Stimulated activated CD8-positive, alpha-beta memory T cell treated with anti-CD3 and anti-CD28 coated beads, Interleukin-15, amount 100 ng/mL, for 4 hours (primary cell): ENCODE measurements around the gene NCAM2.

Source experiments
- DNase-seq, 2 donors: peaks; one replicate each; pipeline ENCODE4 v3.0.0-alpha.2; 2020; ENCODE audit warnings: low read depth in 2 of 2

Gene NCAM2

GRCh38 chr21:21458124-21458631 is 460.0 kb downstream of the NCAM2 start:
- DNase-seq, result no peak

GRCh38 chr21:21460979-21461378 is 462.8 kb downstream of the NCAM2 start:
- no peak for DNase-seq

DNA sequence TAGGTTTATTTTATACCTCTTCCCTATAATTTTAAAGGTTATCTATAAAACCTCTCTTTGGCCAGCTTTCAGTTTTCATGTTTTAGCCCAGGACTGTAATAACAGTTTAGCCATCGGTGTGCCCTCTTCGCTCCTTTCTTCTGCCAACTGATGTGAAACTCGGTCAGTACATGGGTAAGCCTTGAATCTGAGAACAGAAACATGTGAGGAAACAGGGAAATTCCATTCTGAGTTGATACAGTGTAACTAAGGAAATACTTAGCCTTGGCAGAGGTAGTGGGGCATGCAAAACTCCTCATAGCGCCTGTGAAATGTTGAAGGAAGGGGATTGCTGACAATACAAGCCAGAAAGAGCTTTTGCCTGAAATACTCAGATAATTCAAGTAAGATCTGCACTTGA is 465.2 kb downstream of the NCAM2 start:
- no peak for DNase-seq

DNA sequence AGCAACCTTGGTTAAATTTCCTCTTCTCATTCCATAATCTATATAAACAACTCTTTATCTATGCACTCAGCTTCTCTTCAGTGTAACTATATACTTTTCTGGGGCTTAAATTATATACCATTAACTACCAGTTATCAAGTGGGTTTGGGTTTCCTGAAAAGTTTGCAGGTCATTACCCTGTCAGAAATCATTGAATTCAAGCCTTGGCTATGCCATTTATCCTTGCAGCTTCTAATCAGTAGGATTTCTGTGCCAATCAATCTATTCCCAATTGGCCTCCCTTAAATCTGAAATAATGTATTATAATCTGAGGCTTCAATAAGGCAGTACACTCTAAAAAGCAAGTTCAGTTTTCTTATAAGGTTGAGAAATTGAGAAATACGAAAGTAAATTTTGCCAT is 466.5 kb downstream of the NCAM2 start:
- DNase-seq, result no peak

- DNase-seq, result no peak
Measured at GRCh38 chr21:21466752-21467151, 468.5 kb downstream of the NCAM2 start.

GRCh38 chr21:21468003-21468402 is 469.8 kb downstream of the NCAM2 start:
- no peak for DNase-seq

- no peak for DNase-seq
Measured at GRCh38 chr21:21481239-21481638, 483.0 kb downstream of the NCAM2 start.

DNA sequence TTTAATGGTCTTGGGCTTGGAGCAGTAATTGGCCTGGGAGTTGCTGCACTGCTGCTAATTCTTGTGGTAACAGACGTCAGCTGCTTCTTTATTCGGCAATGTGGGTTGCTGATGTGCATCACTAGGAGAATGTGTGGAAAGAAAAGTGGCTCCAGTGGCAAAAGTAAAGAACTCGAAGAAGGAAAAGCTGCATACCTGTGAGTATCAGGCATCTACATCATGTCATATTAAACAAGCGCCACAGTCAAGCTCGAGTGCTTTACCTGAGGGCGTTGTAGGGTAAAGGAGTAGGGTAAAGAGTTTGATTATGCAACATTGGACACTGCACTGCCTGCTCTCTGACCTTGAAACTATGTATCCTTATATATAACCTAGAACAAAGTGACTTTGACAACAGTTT is 510.6 kb downstream of the NCAM2 start:
- no peak for DNase-seq

- DNase-seq, result no peak
Measured at GRCh38 chr21:21530680-21531079, 532.5 kb downstream of the NCAM2 start.

- DNase-seq, result no peak
Measured at GRCh38 chr21:21547368-21547953, 549.3 kb downstream of the NCAM2 start.

- DNase-seq, result no peak
Measured at GRCh38 chr21:21559285-21560045, 561.3 kb downstream of the NCAM2 start.
